Activated T-cell treated with anti-CD3 and anti-CD28 coated beads, Interleukin-2, amount 50 U/mL, for 48 hours (primary cell): ENCODE data around the gene SPAG7.
"Not testable (repeated sequence)": the region's sequence is repeated elsewhere in the genome, so short reads cannot be mapped to it uniquely, and the experiment has no call there.

Experiments
- DNase-seq, 2 experiments: peaks; one replicate each; pipeline ENCODE4 v3.0.0-alpha.2; 2020

Gene SPAG7

DNA sequence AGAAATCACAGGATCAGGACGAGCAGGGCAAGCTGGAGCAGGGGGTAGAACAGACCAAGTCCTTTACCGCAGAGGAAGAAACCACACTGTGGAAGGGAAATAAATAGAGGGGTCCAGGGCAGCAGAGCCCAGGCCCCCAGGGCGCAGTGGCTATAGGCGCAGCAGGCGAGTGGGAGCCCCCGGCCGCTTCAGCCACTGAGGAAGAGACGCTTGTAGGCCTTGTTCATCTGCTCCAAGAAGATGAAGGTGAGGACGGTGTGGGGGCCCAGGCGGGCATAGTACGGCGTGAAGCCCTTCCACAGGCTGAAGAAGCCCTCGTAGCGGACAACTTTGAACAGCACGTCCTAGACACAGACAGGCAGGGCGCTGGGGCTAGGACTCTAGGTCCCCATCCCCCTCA lies 30.1 kb downstream of the SPAG7 start:
- no peak for DNase-seq

DNA sequence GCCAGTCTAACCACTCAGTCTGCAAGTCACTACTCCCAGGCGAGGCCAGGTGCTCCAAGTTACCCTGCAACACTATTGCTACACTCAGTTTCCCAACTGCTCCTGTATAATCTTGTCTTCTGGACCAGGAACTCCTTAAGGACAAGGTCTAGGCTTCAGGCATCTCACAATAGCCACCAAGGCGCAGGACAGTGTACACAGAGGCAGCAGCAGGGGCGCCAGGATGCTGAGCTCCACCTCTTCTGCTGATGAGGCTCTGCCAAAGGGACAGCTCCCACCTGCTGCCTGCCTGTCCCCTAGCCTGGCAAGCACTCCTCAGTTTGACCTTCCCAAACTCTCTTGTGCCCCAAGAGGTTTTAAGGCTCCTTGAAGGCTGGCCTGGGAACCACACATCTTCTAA lies 31.2 kb downstream of the SPAG7 start:
- DNase-seq: no peak

DNA sequence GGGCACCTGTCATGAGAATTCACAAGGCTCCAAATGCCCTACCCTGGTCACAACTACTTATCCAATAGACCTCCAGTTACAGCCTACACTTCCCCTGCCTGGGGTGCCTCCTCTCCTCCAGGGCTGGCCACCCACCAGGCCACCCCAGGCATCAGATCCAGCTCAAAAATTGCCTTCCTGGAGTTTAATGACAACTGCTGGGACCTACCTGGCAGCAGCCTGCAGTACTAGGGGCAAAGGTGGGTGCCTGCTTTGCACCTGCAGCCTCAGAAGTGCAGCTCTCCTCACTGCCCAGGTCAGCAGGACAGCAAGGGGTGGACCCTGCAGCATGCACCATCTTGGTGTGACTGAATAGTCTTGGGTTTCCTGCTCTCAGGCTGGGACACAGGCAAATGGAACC lies 32.0 kb downstream of the SPAG7 start:
- no peak for DNase-seq

DNA sequence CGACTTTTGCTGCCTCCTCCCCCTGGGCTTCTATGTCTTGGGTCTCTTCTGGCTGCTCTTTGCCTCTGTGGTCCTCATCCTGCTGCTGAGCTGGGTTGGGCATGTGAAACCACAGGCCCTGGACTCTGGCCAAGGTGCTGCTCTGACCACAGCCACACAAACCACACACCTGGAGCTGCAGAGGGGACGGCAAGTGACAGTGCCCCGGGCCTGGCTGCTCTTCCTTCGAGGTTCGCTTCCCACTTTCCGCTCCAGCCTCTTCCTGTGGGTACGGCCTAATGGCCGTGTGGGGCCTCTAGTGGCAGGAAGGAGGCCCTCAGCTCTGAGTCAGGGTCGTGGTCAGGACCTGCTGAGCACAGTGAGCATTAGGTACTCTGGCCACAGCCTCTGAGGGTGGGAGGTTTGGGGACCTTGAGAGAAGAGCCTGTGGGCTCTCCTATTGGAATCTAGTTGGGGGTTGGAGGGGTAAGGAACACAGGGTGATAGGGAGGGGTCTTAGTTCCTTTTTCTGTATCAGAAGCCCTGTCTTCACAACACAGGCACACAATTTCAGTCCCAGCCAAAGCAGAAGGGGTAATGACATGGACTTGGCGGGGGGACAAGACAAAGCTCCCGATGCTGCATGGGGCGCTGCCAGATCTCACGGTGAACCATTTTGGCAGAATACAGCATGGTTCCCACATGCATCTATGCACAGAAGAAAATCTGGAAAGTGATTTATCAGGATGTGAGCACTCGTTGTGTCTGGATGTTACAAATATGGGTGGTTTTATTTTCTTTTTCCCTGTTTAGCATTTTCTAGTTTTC lies 33.2 kb downstream of the SPAG7 start:
- peak; percentile 29 to 39 for DNase-seq

DNA sequence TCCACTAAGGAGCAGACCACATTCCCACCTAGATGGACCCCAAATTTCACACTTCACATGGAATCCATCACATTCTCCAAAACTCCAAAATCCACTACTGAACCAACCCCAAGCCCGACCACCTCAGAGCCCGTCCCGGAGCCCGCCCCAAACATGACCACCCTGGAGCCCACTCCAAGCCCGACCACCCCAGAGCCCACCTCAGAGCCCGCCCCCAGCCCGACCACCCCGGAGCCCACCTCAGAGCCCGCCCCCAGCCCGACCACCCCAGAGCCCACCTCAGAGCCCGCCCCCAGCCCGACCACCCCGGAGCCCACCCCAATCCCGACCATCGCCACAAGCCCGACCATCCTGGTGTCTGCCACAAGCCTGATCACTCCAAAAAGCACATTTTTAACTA lies 34.0 kb downstream of the SPAG7 start:
- no peak for DNase-seq

DNA sequence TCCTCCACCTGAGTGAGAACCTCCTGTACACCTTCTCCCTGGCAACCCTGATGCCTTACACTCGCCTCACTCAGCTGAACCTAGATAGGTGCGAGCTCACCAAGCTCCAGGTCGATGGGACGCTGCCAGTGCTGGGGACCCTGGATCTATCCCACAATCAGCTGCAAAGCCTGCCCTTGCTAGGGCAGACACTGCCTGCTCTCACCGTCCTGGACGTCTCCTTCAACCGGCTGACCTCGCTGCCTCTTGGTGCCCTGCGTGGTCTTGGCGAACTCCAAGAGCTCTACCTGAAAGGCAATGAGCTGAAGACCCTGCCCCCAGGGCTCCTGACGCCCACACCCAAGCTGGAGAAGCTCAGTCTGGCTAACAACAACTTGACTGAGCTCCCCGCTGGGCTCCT lies 34.9 kb downstream of the SPAG7 start:
- no peak for DNase-seq

DNA sequence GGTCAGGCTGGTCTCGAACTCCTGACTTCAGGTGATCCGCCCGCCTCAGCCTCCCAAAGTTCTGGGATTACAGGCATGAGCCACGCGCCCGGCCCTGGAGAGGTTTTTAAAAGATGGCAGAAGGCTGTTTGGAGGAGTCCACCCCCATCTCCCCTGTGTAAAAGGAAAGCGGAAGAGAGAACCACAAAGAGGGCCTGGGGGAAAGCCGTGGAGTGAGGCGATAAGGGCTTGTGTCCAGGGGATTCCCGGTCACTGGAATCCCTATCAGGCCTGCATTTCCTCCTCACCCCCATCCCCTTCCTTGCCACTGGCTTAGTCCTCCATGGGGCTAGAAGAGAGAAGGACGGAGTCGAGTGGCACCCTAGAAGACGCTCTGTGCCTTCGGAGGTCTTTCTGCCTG lies 35.7 kb downstream of the SPAG7 start, which contains the start of gene GP1BA:
TSS of gene GP1BA (plus strand) at position 315 of the 400 bp plus-strand sequence. CDS start 328 bp downstream, outside the sequence.
- no peak for DNase-seq

DNA sequence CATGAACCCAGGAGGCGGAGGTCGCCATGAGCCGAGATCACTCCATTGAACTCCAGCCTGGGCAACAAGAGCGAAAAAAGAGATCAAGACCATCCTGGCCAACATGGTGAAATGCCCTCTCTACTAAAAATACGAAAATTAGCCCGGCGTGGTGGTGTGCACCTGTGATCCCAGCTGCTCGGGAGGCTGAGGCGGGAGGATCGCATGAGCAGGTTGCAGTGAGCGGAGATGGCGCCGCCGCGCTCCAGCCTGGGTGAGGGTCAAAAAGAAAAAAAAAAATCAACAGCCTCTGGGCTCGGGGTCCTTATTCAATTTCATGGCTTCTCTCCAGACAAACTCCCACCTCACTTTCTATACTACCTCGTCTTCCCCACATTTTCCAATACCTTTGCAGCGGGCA lies 38.7 kb downstream of the SPAG7 start:
- DNase-seq: no peak

DNA sequence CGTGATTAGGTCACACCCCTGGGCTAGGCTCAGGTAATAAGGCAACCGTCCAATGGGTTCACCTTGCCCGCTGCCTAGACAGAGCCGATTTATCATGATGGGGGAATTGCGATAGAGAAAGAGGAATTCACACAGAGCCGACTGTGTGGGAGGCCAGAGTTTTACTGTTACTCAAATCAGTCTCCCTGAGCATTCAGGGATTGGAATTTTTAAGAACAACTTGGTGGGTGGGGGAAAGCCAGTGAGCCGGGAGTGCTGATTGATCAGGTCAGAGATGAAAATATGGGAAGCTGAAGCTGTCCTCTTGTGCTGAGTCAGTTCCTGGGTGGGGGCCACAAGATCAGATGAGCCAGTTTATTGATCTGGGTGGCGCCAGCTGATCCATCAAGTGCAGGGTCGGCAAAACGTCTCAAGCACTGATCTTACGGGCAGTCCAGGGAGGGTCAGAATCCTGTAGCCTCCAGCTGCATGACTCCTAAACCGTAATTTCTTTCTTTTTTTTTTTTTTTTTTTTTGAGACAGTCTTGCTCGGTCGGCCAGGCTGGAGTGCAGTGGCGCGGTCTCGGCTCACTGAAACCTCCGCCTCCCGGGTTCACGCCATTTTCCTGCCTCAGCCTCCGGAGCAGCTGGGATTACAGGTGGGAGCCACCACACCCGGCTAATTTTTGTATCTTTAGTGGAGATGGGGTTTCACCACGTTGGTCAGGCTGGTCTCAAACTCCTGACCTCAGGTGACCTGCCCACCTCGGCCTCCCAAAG lies 40.9 kb downstream of the SPAG7 start:
- not testable (repeated sequence) for DNase-seq

DNA sequence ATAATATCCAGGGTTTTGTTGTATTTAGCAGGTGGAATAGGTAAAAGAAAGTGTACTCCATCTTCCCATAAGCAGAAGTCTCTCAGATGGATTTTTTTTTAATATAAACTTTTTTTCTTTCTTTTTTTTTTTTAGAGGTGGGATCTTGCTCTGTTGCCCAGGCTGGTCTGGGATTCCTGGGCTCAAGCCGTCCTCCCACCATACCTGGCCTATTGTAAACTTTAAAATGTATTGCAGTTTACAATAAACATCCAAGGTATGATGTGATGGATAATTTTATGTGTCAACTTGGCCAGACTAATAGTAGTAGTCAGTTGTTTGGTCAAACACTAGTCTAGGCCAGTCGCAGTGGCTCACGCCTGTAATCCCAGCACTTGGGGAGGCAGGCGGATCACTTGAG lies 46.3 kb downstream of the SPAG7 start:
- DNase-seq: no peak

DNA sequence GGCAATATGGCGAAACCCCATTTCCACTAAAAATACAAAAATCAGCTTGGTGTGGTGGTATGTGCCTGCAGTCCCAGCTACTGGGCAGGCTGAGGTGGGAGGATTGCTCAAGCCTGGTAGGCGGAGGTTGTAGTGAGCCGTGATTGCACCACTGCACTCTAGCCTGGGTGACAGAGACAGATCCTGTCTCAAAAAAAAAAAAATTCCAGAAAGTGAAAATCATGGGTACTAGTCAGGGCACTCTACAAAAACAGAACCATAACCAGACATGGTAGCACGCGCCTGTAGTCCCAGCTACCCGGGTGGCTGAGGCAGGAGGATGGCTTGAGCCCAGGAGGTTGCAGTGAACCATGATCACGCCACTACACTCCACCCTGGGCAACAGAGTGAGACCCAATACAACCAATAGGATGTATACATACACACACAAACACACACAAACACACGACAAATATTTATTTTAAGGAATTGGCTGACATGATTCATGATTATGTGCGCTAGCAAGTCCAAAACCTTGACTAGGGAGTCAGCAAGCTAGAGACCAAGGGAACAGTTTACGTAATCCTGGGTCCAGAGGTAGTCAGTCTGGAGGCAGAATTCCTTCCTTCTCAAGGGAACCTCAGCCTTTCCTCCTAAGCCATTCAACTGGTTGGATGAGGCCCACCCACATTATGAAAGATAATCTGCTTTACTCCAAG lies 47.1 kb downstream of the SPAG7 start:
- no peak for DNase-seq

DNA sequence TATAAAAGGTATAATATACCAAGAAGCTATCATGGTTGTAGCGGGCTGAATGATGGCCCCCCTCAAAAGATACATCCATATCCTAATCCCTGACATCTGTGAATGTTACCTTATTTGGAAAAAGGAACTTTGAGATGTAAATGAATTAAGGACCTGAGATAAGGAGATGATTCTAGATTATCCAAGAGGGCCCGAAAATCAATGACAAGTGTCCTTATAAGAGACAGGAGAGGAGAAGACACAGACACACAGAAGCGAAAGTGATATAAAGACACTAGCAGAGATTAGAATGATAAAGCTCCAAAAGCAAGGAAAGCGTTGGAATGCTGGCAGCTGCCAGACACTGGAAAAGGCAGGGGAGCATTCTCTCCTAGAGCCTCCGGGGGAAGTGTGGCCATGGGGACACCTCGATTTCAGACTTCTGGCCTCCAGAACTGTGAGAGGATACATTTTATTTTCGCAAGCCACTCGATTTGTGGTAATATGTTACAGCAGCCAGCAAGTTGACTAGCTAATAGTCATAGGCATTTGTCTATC lies 48.0 kb downstream of the SPAG7 start:
- no peak for DNase-seq

DNA sequence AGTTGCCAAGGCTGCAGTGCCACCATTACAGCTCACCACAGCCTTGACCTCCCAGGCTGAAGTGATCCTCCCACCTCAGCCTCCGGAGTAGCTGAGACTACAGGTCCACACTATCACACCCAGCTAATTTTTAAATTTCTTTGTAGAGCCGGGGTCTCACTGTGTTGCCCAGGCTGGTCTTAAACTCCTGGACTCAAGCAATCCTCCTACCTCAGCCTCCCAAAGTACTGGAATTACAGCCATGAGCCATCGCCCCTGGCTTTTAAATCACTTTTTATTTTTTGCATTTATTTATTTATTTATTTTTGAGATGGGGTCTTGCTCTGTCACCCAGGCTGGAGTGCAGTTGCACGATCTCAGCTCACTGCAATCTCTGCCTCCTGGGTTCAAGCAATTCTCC lies 53.1 kb downstream of the SPAG7 start:
- not testable (repeated sequence) for DNase-seq

DNA sequence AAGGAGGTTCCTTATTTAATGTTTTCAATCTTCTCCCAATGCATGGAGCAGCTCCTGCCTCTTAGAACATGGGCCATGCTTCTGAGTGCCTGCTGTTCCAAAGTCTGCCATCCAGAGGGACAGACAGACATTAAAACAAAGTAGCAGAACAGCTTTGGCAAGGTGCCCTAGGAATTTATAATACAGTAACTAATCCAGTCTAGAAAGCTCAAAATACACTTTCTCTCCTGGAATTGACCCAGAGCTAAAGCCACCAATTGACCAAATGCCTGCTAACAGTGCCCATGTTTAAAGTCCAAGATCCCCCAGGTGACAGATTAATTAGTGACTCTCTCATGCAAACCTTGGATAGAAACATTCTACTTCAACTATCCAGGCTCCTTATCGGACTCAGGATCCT lies 53.6 kb downstream of the SPAG7 start:
- no peak for DNase-seq
